Left ventricle myocardium superior (tissue), 1 donor: Measurements from ENCODE around the gene PNPLA2. TPM values are rescaled to one million over a fixed set of nuclear protein-coding genes. Genes with fewer than 3 reads are reported as not detected.

ENCODE experiments used
- ATAC-seq: fragments of 200-7000 bp; cut with Tn5 transposase; one replicate; pipeline ENCODE4 v1.9.1; 2020; ENCODE audit warnings: mild to moderate bottlenecking, moderate library complexity
- DNase-seq: peaks from one replicate; pipeline ENCODE4 v3.0.0-alpha.2; 2020
- intact Hi-C: fragments of 100-400 bp; cut with micrococcal nuclease; formaldehyde crosslinking; loops from one replicate; pipeline ENCODE4 v1.11.0; 2022
- total RNA-seq: library from RNA; stranded (reverse); fragmentation: NEBNext Ultra II Directional; extraction: Animal tissue kit (Norgen Biotek cat#: 25700); gene quantifications from one replicate; pipeline ENCODE4 v1.2.1, GENCODE V29; 2021
- donor health status: DM: no; HTN: yes; CAD: no; lungs with severe emphysema.

PNPLA2 gene
- total RNA-seq, 1 donor from 2014 or later, result 321 TPM

DNA sequence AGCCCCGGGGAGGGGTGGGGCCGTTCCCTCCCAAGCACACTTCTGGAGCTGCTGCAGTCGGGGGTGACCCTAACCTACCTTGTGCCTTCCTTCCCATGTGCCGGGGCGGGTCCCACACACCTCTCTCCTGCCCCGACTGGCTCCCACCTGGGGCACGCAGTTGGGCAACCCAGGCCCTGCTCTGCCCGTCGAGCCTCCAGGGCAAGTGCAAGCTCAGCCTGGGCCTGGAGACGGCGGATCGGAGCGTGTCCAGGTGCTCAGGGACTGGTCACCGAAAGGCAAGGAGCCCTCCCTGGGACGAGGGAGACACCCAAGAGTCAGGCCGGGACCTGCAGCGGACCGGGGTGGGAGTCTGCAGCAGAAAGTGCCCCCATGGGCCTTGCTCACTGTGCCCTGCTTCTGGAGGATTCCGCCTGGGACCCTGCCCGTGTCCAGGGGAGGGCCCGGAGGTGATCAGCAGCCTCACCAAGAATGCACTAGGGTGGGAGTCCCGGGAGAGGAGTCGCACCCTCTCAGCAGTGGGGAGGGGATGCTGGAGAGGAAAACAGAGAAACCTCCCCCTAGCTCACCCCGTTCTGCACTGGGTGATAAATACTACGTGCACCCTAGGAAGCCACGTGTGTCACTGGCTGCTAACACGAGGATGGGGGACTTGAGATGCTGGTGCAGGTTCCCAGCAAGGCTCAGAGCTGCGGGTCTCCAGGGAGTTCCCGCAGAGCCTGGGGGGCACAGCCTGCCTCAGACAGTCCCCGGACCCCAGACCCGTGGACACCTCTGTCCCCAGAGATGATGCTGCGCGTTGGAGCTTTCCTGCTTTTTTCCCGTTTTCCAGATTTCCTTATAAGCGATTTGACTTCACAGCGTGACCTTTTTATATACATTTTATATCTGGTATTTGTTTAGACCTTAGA is 36.2 kb upstream of the PNPLA2 start:
- ATAC-seq (no peak), DNase-seq (no peak)
- intact Hi-C loops, result no loop called here

DNA sequence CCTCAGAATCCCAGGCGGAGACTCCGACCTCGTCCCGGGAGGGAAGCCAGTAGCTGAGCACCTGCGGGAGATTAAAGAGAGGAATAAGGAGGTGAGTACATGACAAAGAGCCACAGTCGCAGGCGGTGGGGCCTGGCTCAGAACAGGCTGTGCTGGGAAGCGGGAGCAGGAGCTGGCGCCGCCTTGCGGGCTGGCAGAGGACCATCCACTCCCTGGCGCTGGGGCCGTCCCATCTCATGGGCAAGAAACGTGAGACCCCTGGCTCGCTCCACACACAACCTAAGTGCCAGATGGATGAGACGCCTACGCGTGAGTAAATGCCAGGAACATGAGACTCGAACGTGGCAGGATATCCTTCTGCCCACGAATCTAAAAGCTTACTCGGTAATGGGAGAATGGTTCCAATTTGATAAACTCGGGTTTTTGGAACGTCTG is 35.1 kb upstream of the PNPLA2 start:
- ATAC-seq (peak; percentile 81), DNase-seq (peak; percentile 84)
- intact Hi-C loops, result no loop called here

DNA sequence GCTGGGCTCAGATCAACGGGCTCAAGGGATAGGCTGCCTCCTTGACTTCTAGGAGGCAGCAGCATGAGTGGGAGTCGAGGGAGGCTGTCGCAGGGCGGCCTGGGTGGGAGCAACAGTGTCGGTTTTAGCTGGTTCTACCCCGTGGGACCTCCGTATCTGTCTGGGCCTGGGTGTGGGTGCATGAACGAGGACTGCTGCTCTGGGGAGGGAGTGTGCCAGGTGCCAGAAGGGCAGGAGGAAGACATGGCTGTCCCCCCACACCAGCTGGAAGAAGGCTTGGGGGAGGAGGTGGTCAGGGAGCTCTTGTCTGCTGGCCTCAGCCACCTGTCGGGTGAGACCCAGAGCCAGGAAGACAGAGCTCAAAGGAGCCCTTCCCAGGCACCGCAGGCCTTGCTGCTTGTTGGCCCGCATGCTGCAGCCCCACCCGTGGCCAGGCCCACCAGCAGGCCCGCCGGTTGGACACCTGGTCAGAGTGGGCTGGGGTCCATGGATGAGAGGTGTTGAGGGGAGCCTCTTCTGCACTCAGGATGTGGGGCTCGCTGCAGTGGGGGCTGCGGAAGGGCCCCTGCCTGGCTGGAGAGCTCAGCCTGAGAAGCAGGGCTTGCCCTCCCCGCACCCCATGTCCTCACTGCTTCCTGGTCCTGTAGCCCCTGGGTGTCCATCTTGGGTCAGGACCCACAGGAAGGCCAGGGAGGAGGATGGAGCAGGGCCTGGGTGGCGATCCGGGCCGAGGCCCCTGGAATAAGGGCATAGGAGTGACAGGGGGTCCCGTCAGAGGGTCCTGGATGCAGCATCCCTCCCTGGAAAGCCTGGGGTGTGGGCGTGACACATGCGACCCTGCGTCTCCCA is 32.3 kb upstream of the PNPLA2 start:
- intact Hi-C loops, result no loop called here
- DNase-seq (no peak), ATAC-seq (no peak)

DNA sequence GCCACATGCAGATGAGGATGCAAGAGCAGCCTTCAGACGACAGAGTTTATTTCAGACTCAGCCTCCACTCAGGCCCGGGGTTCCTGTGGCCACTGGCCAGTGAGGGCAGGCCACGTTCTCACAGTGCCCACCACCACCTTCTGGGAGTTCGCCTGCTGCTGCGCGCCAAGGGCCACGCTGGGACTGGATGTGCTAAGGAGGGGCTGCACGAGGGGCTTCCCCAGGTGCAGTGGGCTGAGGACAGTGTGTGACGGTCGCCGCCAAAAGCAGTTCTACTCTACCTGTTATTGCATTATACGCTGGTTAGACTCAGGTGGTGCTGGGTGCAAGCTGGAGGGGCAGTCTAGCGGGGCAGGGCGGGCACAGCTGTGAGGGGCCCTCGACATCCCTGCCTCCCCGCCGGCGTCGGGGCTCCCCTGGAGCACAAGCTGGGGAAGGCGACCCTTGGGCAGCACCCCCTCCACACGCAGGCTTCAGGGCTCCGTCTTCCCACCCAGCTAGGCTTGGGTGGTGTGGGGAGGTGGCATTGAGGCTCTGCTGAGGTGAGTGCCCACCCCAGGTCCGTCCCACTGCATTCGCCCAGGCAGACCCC is 31.5 kb upstream of the PNPLA2 start:
- ATAC-seq, result no peak
- intact Hi-C loops, result no loop called here
- DNase-seq, result no peak

DNA sequence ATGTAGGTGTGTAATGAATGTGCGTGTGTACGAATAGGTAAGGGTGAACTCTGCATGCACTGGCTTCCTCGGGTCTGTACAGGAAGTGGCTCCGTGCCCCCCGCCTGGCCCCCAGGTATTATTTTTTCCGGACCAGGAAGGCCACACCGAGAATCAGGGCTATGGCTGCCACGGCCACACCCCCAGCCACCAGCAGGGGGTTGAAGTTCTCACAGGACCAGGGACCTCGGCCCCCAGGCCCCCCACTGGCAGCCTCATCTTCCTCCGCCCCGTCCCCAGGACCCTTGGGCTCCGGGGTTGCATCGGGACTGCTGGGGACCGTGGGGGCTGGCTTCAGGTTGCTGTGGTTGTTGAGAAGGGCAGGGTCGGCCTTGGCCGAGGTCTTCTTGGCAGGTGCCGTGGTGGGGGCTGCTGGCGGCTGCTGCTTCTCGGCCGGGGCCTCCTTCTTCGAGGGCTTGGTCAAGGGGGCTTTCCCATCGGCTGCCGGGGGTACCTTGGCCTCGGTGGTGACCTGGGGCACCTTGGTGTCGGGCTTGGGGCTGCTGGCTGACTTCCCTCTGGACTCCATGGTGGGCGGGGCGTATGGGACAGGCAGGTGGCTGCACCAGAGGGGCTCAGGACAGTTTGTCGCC is 30.6 kb upstream of the PNPLA2 start:
- DNase-seq, result no peak
- intact Hi-C loops, result no loop called here
- ATAC-seq, result no peak

DNA sequence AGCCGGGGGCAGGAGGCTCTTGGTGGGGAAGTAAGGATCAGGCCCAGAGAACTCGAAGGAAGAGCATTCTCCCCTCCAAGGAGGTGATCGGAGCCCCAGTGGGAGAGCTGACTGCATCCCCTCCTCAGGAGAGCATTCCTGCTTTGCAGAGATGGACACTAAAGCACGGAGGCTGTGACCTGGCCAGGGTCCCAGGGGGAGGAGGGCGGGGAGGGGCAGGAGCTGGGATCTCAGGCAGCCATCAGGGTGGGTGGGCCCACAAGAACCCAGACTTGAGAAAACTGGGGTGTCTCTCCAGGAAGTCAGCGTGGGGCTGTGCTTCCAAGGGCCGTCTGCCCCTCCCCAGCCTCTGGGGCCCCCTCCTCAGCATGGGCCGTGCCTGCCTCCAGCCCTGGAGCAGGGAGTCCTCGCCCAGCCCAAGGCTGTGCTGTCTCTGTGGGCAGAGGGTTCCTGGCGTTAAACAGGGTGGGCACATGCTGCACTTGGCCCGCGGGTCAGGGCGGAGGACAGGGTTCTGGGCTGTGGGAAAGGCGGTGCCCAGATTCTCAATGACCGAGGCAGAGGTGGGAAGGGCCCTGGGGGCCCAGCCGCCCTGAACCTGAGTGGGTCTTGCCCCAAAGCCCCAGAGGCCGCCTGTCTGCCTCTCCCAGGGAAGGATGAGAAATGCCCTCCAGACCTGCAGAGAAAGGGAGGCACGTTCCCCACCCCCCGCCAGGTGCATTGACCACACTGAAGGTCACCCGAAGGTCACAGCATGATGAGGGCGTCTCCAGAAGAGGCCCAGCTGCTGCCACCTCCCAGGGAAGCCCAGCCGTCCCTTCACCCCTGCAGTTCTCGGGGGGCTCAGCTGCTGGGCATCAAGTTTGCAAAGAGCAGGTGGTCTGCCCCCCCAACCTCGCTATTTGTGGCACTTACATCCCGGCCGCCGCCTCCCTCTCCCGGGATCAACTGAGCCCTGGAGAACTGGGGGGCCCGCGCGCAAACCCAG is 29.5 kb upstream of the PNPLA2 start:
- no peak for DNase-seq
- intact Hi-C loops, result no loop called here

DNA sequence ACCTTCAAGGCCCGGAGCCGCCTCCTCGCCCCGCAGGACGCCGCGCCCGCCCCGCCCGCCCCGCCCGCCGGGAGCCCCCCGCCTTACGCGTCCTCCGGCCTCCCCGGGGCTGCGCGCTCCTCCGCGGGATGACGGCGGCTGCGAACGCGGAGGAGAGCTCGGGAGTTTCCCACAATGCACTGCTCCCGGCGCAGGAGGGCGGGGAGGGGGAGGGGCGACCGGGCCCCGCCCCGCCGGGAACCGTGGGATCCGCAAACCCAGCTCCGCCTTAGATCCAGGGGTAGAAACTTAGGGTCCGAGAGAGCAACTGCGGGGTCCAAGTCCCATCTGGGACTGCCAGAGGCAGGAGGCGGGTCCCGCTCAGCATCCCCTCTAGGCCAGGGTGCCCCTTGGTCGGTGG is 28.8 kb upstream of the PNPLA2 start, which contains the start of gene CEND1:
TSS of gene CEND1 (minus strand) at position 148 of the 400 bp plus-strand sequence. CDS start 1,514 bp downstream, outside the sequence.
- ATAC-seq, result peak; percentile 22
- DNase-seq, result peak; percentile 64
- intact Hi-C loops, result no loop called here

More for the DNA sequence above, 29.5 kb upstream of the PNPLA2 start:
- ATAC-seq, result no peak

DNA sequence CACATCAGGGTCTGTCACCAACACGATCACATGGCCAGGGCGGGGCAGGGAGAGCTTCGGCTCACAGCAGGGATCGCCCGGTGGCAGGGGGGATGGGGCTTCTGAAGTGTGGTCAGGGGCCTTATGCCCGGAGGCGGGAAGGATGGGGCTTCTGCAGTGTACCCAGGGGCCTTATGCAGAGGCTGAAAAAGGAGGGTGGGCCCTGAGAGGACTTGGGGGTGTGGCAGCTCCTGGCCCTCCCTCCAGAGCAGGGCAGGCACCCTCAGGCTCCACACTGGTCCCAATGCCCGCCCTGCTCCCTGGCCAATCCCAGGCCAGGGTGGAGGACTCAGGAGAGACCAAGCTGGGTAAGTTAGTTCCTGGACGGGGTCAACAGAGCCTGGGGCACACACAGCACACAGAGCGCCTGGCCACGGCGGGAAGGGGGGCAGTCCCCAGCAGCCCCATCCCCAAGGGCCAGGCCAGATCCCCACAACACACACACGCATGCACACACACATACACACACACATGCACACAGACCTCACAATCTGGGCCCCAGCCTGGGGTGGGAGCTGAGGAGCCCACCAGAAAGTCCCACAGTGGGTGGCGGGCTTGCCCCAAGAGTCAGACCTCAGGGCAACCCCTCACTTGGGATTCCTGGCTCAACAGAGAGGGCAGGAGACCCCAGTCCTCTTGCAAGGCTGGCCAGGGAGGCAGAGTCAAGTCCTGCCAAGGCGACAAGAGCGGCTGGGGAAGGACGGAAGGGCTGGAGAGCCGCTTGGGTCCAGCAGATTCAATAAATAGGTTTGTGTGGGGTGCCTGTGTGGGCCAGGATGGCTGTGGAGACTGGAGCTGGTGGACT is 27.8 kb upstream of the PNPLA2 start:
- no peak for ATAC-seq
- intact Hi-C loops, result no loop called here
- peak; percentile 23 for DNase-seq

DNA sequence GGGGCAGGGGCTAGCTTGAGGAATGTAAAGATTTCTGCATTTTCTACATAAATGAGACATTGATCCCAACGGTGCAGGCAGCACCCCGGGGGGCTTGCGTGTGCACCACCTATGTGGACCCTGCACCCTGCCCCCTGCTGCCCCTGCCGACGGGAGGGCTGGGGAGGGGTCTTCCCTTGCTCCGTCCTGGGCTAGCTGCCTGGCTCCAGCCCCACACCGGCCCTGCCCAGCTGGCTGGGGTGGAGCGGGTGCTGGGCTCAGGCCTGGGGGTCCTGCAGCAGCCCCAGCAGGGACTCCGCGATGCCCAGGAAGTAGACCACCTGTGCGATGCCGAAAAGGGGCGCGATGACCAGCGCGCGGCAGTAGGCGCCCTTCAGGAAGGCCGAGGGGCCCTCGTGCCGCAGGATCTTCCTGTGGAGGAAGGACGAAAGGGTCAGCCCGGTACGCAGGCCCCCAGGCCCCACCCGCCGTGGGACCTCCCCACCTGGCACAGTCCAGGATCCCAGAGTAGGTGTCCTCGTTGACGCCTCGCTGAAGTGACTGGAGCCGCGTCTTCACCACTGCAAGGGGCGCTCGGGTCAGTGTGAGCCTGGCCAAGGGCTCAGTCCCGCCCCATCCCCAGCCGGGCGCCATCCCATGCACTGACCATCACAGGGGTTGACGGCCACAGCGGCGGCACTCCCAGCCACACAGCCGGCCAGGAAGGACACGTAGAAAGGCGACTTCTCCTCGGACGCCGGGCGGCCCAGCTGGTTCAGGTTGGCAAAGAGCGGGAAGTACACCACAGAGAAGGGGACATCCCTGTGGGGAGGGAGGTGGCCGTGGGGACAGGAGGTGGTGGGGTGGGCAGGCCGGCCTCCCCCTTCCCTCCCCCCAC is 26.8 kb upstream of the PNPLA2 start:
- ATAC-seq (no peak), DNase-seq (no peak)
- intact Hi-C loops, result no loop called here

DNA sequence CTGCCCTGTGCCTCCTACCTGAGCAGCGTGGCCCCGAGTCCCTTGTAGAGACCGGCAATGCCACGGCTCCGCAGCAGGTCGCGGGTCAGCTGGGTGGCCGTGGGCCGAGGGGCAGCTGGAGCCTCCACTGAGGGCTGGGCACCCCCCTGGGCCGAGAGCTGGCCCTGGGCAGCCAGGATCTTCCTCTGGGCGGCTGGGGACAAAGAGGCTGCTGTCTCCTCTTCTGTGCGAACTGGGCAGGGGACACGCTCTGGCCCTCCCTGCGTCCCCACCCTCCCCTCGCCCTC is 26.2 kb upstream of the PNPLA2 start:
- no peak for DNase-seq
- ATAC-seq, result no peak
- intact Hi-C loops, result no loop called here

DNA sequence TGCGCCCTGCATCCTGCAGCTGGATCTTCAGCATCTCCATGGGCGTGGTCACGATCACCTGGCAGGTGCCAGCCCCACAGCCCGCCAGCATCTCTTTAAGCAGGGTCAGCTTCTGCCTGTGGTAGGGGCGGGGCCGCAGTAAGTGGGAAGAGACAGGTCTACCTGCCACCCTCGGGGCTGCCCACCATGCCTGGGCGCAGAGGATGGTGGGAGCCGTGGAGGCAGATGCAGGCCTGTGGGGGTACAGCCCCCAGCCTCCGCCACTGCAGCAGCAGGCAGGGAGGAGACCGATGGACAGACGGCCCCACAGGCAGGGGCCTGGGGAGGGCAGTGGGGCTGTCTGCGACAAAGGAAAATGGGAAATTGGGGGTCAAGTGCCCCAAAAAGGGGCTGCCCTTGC is 25.8 kb upstream of the PNPLA2 start:
- intact Hi-C loops, result no loop called here
- DNase-seq (no peak), ATAC-seq (no peak)

DNA sequence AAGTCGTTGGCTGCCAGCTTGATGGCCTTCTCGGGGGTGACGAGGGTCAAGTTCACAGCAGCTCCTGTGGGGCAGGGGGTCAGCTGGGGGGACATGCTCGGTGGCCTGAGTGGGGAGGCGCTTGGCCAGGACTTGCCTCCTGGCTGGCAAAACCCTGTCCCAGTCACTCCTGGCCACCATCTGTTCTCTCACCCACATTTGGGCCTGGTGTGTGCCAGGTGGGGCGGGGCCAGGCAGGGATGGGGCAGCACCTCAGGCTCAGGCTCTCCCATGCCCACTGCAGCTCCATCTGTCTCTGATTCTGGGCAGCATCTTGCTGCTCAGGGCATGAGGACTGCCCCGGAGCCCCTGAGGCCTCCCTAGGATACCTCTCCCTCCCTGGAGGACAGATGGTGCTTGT is 25.2 kb upstream of the PNPLA2 start:
- intact Hi-C loops, result no loop called here
- ATAC-seq, result no peak
- DNase-seq, result no peak

DNA sequence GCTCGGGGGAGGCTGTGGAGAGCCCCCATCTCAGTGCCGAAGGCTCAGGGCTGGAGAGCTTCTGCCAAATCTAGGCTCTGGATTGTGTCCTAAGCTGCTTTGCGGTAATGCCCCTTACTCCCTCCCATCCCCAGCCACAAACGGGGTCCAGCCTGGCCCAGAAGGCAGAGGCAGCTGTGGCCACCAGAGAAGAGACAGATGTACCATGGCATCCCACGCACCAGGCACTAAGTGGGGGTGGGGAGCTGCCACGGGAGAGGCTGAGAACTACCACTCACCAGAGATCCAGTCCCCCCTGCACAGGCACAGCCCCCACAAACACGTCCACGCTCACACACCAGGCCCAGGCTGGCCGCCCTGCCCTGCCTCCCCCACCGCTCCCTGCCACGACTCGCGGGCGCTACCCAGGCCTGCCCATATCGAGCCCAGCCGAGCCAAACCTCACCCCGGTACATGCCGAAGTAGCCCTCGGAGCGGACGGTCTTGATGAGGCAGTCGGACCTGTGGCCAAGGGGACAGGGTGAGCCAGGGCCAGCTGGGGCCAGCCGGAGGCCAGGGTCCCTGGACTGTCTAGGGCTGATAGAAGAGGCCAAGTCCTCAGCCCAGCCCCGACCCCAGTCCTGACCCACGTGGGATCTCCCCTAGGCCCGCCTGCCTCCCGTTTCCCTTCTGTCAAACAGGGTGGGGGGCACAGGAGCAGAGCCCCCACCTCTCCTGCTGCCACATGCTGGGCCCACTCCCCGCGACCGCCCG is 24.5 kb upstream of the PNPLA2 start:
- DNase-seq (no peak), ATAC-seq (no peak)
- intact Hi-C loops, result no loop called here

DNA sequence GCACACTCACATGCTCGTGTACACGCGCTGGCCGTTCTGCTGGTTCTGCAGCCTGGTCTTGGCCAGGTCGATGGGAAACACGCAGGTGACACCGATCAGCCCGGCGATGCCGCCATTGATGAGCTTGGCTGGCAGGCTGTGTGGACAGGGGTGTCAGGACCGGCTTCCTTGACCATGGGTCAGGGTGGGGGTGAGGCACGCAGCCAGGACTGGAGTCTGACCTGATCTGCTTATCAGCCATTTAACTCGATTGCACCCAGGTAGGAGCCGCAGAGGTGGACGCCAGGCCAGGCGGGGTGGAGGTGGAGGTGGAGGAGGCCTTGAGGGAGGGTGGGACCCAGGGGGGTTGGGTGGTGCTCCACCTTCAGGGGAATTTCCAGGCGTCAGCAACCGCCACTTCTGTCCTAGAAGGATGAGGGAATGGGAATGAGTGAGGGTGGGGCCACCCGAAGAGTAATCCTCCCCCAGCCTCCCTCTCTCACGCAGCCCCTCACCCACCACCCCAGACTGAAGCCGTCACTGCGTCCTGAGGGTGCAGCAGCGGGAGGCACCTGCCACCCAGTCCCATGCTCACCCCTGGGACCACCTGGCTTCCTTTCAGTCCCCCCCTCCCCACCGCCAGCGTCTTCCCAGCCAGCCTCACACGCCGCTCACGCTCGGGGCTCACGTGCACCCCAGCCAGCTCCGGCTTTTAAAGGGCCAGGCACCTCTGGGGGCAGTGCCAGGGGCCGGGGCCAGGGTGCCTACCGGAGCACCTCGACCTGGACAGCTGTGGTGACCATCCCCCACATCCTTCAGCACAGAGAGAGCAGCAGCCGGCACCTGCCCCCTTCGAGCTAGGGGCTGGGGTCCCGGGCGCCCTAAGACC is 23.7 kb upstream of the PNPLA2 start:
- intact Hi-C loops, result no loop called here
- peak; percentile 34 for DNase-seq
- no peak for ATAC-seq
